C1 segment of cervical spinal cord (tissue), 14 donors: ENCODE results near the gene SEC16A.
"Not testable (repeated sequence)": the region's sequence is repeated elsewhere in the genome, so short reads cannot be mapped to it uniquely, and the experiment has no call there.

Source experiments
- DNase-seq, 14 donors: peaks; one replicate each; lab custom pipeline; 2025; lab: John Stamatoyannopoulos, UW

The SEC16A gene

DNA sequence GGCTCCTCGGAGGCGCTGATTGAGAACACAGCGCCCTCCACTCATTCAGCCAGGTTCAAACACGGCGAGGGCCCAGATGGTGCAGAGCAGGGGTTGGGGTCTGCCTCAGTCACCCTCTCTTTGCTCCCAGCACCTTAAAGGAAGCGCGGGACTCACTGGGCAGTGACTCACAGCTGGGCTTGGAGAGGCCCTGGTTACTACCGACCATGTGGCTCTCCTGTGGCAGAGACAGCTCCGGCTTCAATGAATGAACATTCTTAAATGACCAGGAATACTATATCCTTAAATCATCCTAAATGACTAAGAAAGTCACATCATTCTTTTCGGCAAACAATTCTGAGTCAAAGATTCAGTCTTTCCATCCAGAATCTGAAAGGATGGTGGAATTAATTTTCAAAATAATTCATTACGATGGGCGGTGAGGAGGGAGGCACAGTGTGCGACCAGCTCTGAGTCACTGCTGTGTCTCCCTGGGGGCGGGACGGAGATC, 41.6 kb downstream of the SEC16A start:
- no peak for DNase-seq

DNA sequence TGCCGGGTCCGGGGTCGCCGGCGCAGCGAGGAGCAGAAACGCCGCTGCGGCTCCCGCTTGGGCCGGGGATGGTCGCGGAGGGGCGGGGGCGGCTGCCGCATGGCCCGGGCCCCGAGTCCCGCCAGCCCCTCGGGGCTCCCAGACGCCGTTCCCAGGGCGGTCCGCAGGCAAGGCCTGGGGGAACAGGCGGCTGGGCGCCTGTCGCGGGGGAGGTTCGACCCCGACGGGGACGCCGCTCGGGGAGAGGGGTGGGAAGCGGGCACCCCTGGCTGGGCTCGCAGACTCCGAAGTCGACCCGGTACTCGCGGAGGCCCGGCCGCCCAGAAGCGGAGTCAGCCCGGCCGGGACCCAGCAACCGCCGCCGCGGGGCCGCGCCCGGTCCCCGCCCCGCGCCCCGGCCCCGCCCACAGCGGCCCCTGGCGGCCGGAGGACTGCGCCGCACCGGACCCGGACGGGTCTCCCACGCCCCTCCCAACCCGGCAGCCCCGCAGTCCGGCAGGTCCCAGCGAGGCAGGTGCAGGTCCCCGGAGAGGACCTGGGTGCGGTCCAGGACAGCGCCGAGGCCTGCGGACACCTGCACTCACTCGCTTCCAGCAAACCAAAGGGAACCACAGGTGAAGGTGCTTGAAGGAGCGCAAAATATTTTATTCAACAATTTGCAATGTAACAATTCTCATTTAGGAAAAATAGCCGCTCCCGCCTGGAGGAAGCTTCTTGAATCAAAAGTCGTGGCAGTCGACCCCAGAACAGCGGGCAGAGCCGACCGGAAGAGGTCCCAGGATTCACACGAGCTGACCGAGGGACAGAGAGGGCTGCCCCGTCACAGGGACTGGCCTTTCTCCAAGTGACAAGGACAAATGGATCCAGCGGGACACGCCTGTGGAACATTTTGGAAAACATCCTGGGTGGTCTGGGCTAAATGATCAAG, 43.1 kb downstream of the SEC16A start, which contains the start of gene INPP5E:
Gene INPP5E (minus strand): TSS at position 365 of the 928 bp plus-strand sequence. CDS start 426 bp downstream, outside the sequence.
- DNase-seq, result peak in 13 of 14 donors; percentile 10 to 81 (median 28)

DNA sequence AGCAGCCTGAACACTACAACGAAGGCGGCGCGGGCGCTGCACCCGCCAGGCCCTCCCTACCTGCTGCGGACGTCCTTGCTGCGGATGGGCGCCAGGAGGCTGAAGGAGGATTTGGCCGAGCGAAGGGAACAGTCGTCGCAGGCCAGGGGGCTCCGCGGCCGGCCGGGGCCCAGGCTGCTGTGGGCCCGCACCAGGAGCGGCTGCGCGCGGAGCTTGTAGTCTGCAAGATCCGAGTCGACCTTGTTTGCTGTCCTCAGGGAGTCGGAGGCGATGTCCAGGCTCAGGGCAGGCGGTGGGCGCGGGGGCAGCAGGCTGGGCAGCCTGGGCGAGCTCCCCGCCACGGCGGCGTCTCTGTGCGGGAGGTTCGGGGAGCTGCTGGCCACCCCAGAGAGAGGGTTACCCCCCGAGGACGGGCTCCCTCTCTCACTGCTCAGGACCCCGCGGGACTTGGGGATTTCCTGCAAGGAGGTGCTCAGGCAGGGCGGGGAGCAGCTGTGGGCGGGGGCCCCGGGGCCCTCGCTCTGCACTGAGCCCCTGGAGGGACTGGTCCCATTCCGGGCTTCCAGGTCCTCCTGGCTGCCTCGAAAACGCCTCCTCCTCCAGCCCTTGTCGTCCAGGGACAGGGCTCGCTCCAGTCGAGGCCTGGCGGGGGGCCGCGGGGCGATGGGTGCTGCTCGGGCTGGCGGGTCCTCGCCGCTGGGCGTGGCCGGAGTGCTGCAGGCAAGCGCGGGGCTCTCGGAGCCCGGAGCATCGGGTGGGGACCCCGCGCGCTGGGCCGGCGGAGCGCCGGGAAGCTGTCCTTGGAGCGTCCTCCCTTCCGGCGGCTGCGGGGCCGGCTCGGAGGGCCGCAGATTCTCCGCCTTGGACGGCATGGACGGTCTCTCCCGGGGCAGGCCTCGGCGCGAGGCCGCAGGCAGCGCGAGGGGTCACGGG, 44.0 kb downstream of the SEC16A start:
- peak in 1 of 14 donors; percentile 45 for DNase-seq

DNA sequence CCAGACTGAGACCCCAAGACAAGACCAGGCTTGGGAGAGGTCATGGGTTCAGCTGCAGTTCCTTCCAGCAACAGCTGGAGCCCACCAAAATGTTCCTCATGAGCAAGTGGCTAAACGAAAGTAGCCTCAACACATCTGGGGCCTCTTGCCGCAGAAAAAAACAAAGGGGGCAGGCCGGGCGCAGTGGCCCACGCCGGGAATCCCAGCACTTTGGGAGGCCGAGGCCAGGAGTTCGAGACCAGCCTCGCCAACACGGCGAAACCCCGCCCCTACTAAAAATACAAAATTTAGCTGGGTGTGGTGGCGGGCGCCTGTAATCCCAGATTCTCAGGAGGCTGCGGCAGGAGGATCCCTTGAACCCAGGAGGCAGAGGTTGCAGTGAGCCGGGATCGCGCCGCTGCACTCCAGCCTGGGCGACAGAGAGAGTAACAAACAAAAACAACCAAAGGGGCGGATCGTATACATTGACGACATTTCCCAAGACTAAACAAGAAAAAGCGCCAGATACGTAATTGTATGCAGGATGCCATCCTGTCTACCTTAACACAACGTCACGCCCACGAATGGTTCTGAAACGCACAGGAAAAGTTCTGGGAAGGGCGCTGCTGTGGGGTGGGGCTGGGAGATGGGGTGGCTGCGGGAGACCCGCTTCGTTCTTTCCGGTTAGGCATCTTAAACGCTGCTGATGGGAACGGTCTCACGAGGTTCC, 44.8 kb downstream of the SEC16A start:
- no peak for DNase-seq

DNA sequence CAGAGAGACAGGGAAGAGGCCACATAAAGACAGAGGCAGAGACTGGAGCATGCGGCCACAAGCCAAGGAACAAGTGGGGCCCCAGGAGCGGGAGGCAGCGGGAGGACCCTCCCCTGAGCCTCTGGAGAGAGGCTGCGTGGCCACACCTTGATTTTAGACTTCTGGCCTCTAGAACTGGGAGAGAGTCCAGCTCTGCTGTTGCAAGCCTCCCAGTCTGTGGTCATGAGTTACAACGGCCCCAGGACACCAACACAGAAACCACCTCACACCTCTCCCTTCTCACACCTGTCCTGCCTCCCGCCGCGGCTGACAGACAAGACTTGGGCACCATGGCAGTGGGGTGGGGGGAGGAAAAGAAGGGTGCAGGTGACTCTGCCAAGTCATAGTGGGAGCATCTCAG, 45.4 kb downstream of the SEC16A start:
- DNase-seq, result no peak

DNA sequence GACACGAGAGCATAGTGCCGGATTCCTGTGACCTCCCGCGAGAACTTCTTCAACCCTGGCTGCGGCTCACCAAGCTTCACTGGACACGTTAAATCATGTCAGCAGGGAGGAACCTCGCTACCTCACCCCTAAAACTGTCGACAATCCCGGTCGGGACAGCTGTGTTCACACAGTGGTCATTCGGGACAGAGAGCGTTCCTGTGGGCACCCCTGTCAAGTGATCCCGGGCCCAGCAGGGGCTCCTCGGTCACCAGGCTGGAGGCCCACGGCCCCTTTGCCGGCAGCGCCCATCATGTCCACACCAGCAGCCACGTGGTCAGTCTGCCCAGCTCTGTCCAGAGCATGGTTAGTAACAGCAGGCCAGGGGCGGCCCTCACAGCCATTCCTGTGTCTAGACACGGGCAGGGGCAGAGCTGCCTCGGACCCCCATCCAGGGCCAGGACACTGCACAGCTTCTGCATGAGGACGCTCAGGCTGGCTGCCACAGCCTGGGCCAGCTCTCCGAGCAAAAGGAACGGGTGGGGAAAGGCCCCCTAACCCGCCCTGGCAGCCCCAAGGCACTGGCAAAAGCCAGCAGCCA, 46.7 kb downstream of the SEC16A start:
- no peak for DNase-seq

DNA sequence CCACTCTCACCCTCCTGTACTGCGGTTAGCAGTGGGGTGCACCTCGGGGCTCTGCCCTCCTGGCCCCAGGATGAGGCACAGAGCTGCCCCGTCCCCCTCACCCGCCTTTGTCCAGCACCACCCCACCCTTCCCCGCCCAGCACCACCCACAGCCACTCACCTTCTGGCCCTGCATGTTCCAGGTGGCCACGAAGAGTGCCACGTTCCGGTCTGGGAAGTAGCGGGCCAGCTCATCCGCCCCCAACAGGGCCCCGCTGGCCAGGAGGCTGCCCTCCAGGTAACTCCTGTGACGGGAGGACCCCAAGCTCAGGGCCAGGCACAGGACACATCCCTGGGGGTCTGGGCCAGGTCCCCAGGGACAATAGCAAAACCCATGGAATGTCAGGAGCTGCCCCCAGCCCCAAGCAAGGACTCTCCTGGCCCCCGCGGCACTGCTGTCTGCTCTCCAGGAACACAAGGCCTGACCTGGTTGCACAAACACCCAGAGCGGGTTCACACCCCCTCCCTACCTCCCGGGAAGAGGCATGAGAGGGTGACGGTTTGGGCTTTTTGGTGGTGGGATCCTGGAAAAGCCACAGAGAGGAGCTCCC, 48.2 kb downstream of the SEC16A start:
- no peak for DNase-seq

DNA sequence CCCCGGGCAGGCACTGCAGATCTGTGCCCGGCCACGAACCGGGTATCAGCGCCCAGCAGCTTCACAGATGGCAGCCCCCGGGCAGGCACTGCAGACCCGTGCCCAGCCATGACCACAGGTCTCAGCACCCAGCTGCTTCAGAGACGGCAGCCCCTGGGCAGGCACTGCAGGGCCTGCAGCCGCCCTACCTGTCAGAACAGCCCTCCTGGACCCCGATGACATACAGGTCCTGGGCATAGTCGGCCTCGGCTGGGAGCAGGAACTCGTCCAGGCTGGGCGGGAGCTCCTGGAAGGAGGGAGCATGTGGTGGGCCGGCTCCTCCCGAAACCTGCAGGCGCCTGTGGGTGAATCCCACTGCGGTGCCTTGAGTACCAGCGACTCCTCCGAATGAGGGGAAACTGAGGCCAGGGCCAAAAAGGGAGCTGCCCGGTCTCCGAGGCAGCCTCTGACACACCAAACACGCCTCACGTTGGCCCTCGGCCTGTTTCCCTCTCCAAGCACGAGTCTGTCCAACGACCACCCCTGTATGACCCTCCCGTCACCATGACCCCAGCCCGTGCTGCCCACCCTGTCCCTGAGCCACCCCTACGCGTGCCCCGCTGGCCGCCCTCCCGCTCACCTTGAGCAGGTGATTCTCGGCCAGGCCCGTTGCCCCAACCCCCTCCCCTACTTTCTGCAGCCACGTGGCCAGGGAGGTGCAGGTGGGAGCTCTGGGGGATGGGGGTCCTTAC, 48.8 kb downstream of the SEC16A start:
- DNase-seq, result no peak

DNA sequence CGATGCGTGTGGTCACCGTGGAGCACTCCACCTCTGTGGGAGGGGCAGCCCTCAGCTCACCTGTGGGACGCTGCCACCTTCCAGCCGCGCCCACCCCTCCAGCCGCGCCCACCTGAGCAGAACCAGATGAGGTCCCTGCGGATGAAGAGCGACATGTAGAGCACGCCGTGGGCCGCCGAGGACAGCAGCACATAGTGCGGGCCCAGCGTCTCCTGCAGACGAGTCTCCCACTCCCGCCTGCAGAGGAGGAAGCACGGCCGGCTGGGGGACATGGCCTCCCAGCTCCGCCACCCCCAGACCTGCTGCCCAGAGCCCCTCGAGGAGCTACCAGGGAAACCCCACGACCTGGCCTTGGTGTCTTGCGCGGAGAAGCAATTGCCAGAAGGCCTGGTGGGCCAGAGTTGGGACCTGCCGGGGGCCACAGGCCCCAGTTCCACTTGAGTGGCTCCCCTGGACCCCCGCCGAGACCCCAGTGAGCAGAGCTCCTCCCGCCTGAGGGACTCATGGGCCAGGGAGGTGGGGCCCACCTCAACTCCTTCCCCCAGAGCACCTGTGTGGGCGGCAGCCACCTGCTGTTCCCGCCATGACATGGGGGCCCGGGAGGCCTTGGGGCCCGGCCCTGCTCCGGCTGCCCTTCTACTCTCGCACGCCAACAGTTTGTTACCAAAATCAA, 49.7 kb downstream of the SEC16A start:
- DNase-seq, result no peak

DNA sequence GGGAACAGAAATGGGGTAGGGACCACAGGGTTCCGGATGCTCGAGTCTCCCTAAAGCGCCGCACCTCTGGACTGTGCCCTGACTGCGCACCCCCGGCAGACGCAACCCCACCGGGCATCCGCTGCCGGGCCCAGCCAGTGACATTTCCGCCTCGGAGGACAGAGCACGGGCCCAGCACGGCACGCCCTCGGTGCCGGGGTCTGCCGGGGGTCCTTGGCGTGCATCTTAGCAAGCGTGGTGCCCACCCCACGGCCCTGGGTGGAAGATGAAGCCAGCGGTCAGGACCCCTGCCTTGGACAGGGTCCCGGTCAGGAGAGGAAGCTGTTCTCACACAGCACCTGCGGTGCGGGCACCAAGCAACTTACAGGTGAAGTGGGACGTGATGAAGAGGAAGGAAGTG, 50.2 kb downstream of the SEC16A start:
- DNase-seq, result no peak

DNA sequence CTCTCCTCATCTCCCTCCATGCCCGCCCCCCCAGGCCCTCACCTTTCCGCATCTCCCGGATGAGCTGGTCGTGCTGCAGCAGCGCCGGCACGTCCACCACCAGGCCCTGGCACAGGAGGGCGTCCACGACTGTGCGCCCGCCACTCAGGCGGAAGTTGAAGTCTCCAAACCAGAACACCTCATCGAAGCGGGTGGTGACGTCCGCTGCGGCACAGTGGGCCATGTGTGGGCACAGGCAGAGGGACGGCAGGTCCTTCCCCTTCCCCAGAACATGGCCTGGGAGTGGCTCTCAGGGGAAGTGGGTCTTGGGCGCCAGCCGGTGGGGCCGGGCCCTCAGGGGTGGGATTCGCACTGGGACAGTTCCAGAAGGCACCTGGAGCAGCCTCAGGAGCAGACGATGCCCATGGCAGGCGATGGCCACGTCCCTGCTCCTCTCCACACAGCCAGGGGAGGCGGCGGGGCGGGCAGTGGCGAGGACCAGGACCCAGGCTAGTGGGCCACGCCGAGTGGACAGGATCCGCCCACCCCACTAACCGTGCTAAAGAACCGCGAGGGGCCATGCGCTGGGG, 51.0 kb downstream of the SEC16A start:
- DNase-seq, result no peak

DNA sequence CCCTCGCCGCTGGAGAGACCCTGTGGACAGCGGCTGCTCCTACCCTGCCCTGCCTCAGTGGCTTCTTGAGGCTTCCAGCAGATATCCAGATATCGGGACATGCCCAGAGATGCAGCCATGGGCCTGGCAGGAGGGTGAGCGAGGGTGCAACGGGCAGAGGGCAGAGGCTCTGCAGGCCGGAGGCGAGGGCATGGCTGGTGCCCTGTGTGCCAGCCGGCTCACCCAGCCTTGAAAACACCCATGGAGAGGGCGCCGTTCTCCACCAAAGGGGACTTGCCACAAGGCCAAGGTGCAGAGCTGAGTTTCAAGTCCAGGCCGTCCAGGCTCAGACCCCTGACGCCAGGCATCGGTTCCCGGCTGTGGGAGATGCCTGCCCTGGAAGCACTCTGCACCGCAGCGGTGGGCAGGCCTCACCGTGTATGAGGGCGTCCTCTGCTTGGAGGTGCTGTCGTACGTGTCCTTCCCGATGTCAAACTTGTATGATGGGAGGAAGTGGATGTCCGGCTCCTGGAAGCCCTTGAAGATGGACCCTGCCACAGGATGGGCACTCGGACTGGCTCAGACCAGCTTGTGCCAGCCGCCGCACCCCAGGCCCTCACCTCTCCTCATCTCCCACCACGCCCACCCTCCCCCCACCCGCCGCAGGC, 52.1 kb downstream of the SEC16A start:
- DNase-seq, result no peak

DNA sequence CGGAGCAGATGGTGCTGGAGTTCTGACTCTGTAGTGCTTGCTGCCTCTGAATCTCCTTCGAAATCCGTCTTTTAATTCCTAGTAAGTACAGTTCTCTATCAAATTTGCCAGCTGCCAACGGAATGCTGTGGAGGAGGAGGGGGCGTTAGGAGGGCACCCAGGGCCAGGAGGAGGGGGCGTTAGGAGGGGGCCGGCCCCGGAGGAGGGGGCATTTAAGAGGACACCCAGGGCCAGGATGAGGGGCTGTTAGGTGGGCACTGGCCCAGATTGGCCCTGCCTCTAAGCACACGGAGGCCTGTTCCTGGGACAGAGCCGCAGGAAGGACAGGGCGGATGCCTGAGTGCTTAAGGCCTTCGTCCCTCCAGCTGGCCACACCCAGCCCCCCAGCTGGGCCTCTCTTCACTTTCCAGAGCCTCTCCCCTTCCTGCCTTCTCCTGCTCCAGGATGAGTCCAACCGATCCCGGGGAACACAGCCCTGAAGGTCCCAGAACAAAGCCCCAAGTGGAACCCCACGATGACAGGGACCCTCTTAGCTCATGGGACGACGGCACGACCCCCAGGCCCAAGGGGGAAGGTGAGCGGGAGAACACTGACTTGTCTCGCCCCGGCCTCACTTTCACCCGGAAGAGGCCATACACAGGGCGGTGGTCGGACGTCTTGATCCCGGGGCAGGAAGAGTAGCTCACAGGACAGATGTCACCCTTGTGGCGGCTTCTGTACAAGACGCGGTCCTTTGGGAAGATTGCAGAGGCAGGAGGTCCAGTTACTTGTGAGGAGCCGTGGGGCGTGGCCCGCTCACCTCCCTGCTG, 53.0 kb downstream of the SEC16A start:
- DNase-seq, result no peak

DNA sequence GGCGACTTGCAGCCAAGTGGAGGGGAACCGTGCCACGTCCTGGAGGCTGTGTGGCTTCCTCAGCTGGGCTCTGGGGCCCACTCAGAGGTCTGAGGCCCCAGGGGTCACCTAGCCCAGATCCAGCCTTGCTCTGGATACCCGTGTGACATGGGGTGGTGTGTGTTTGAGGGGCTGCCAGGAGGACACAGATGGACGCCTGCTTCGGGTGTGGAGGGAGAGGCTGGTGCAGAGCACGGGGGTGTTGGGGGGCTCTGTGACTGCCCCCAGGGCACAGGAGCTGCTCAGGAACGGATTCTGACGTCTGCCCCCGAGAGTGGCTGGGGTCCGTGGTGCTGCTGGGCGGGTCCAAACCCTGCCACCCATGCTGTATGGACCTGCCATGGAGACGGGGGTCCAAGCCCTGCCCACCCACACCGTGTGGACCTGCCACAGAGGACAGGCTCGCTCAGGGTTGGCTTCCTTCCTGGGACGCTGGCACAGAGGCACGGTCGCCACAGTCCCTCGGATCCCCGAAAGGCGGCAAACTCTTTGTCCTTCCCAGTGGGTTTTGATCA, 53.7 kb downstream of the SEC16A start:
- no peak for DNase-seq

DNA sequence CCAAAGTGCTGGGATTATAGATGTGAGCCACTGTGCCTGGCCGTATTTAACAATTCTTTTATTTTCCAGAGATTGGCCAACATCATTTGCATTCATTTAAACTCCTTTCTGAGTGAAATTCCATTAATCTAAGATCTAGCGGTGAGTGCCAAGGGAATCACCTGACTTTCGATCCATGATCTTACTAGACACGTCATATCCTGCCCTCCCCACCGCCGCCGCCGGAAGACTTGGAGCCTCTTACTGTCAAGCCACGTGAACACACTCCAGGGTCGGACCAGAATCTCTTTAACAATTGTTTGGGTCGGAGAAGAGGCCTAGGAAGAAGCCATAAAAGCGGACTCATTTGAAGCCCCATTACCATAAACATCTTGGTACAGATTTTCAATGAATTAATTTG, 56.1 kb downstream of the SEC16A start:
- peak in 1 of 14 donors; percentile 23 for DNase-seq

DNA sequence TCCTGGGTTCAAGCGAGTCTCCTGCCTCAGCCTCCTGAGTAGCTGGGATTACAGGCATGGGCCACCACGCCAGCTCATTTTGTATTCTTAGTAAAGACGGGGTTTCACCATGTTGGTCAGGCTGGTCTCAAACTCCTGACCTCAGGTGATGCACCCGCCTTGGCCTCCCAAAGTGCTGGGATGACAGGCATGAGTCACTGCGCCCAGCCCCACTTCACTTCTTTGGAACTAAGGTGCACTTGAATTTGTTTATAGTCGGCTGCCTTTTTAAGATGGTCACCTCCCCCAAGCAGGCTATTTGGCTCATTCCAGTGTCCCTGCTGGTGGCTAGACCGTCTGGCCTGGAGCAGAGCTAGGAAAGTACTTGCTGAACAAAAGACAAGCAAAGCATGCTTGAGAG, 57.5 kb downstream of the SEC16A start:
- not testable (repeated sequence) for DNase-seq

DNA sequence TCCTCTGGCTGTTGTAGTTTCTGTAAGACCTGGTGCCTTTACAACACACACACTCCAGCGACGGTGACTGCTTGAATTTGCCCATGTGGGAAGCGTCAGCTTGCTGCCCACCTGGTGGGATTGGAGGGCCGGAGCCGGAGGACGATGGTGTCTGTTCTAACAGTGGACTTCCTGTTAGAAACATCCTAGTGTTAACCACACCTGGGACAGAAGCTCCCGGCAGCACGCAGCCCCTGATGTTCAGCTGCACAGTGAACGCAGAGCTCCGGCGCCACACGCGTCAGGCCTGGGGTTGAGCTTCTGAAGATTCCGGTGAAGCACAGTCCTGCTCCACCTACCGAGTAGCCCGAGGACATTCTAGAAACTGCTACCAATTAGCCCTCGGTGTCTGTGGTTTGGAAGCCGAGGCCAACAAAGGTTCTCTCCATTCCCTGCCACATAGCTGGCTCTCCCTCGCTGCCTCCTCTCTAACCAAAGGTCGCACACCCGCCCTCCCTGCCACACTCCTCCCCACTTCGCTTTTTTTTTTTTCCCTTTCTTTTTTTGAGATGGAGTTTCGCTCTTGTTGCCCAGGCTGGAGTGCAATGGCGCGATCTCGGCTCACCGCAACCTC, 58.0 kb downstream of the SEC16A start:
- no peak for DNase-seq
